NOMO-1 treated with DMSO at 0.1 percent for 48 hours (cell line): ENCODE measurements around the gene KCNK7.
"Not testable (repeated sequence)": the region's sequence is repeated elsewhere in the genome, so short reads cannot be mapped to it uniquely, and the experiment has no call there.

Experiments used
- DNase-seq: peaks from one replicate; lab custom pipeline; 2025; ENCODE audit not compliant: unreplicated experiment; lab: John Stamatoyannopoulos, UW

The KCNK7 gene

GRCh38 chr11:65595543-65596281, at the start of gene KCNK7:
TSS of gene KCNK7 (minus strand) at chr11:65595800. CDS start at chr11:65595772, 28 bp downstream.
- DNase-seq: no peak

- no peak for DNase-seq
Measured at GRCh38 chr11:65644837-65645236, 49.2 kb upstream of the KCNK7 start.

GRCh38 chr11:65643971-65644370, 48.4 kb upstream of the KCNK7 start:
- DNase-seq: no peak

GRCh38 chr11:65642014-65642671, 46.5 kb upstream of the KCNK7 start:
- no peak for DNase-seq

- no peak for DNase-seq
Measured at GRCh38 chr11:65641297-65642013, 45.9 kb upstream of the KCNK7 start.

- peak; percentile 79 for DNase-seq
Measured at GRCh38 chr11:65640483-65641296, 45.1 kb upstream of the KCNK7 start.

GRCh38 chr11:65639623-65640482, 44.3 kb upstream of the KCNK7 start:
- peak; percentile 28 for DNase-seq

- not testable (repeated sequence) for DNase-seq
Measured at GRCh38 chr11:65639228-65639597, 43.6 kb upstream of the KCNK7 start.

GRCh38 chr11:65637794-65638419, 42.3 kb upstream of the KCNK7 start, which contains the start of gene SIPA1:
TSS of gene SIPA1 (plus strand) at chr11:65638101. CDS start at chr11:65640922, 2,821 bp downstream.
- peak; percentile 39 for DNase-seq

- no peak for DNase-seq
Measured at GRCh38 chr11:65637032-65637557, 41.5 kb upstream of the KCNK7 start.

- no peak for DNase-seq
Measured at GRCh38 chr11:65636108-65637031, 40.8 kb upstream of the KCNK7 start.

GRCh38 chr11:65634905-65635731, 39.5 kb upstream of the KCNK7 start:
- no peak for DNase-seq

- no peak for DNase-seq
Measured at GRCh38 chr11:65634440-65634839, 38.8 kb upstream of the KCNK7 start.

GRCh38 chr11:65634109-65634436, 38.5 kb upstream of the KCNK7 start:
- no peak for DNase-seq

- DNase-seq: no peak
Measured at GRCh38 chr11:65633390-65634108, 37.9 kb upstream of the KCNK7 start.

- DNase-seq: no peak
Measured at GRCh38 chr11:65630215-65630614, 34.6 kb upstream of the KCNK7 start.

GRCh38 chr11:65629579-65629978, 34.0 kb upstream of the KCNK7 start:
- no peak for DNase-seq
